OCI-LY3 (cell line): ENCODE data around the gene VPS13A.

Experiments
- CTCF ChIP-seq: fragments of 200-600, 300-600 bp; sonication (generic); IDR thresholded peaks from 2 replicates; pipeline ENCODE4 v1.5.1; 2014; ENCODE audit warnings: antibody characterized with exemption, low read length, low read depth
- EZH2phosphoT487 ChIP-seq: fragments of 200-600 bp; shearing (Covaris generic); IDR thresholded peaks from 2 replicates; pipeline ENCODE4 v1.6.1; 2018; ENCODE audit warnings: antibody characterized with exemption, mixed run types, low read depth

- TF ChIP-seq CTCF: no peak
- no peak for TF ChIP-seq EZH2phosphoT487
These were observed 49.1 kb upstream of the VPS13A start for GRCh38 chr9:77128125-77128789.
